ENCODE results near the gene LRP1B. TPM values are rescaled to one million over a fixed set of nuclear protein-coding genes. Genes with fewer than 3 reads are reported as not detected.

The LRP1B gene
- total RNA-seq, 1 donor from 2014 or later, result 1.7 TPM

DNA sequence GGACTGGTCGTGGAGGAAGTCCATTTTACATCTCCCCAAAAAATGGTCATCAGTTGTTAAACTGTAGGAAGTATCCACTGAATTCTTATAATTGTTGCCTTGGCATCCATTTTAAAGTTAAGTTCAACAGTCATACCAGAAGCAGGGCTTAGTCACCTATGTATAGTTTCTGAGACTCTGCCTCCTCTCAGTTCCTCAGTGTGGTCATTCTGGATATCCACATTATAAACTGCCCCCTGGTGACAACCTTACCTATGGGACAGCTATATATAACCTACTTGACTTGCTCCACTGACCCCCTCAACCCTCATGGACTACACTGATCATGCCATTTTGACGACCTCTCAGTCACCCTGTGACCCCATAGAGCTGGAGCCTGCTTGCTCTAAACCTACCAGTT lies 617.0 kb downstream of the LRP1B start:
- Mint-ChIP-seq H3K27me3 (ENCODE audit: low read depth) (no peaks in the 10 kb centered on the region), H3K36me3 (no peaks in the 10 kb centered on the region), H3K4me3 (no peak overlapping the region), H3K27ac (no peak overlapping the region), H3K9me3 (peaks cover 8% of the 10 kb centered on the region), H3K4me1 (peaks cover 16% of the 10 kb centered on the region)
- no peak for DNase-seq (ENCODE audit: low spot score in 2 of 2, unreplicated experiment in 2 of 2)
- TF ChIP-seq, protein P1, sequence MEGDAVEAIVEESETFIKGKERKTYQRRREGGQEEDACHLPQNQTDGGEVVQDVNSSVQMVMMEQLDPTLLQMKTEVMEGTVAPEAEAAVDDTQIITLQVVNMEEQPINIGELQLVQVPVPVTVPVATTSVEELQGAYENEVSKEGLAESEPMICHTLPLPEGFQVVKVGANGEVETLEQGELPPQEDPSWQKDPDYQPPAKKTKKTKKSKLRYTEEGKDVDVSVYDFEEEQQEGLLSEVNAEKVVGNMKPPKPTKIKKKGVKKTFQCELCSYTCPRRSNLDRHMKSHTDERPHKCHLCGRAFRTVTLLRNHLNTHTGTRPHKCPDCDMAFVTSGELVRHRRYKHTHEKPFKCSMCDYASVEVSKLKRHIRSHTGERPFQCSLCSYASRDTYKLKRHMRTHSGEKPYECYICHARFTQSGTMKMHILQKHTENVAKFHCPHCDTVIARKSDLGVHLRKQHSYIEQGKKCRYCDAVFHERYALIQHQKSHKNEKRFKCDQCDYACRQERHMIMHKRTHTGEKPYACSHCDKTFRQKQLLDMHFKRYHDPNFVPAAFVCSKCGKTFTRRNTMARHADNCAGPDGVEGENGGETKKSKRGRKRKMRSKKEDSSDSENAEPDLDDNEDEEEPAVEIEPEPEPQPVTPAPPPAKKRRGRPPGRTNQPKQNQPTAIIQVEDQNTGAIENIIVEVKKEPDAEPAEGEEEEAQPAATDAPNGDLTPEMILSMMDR (IDR thresholded peaks at IDR 0.05; ENCODE audit: unreplicated experiment), result no peak

DNA sequence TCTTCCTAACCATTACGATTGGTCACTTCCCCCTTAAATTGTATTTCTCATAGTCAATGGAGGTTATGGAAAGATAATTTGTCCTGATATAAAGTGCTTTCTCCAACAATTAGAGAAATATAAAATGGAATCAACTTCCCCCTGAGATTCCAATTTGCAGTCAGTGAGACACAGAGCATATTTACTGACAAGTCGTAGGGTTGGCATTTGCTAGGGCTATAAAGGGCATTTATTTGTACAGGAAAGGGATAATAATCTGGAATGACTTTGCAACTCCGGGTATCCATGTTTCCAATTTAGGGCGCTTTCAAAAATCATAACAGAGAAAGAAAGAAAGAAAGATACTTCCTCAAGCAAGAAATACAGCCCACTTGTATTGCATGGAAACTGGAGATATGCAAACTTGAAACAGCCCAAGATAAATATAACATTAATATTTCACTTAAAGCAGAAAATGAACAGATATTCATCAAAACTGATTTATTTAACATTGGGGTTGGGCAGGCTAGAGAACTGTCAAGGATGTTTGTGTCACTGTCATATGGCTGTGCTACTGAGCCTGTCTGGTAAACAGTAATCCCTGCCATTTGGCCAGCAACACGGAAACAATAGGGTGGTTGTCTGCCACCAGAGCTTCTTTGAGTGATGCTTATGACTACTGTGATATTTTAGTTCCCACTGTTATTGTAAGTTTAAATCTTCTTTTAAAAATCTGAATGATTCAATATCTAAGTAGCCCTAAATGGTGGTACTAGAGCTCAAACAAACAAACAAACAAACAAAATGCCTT lies 621.8 kb downstream of the LRP1B start:
- Mint-ChIP-seq H3K4me3 (no peak overlapping the region), H3K27ac (no peak overlapping the region)
- TF ChIP-seq, protein P1 (IDR thresholded peaks at IDR 0.05; ENCODE audit: unreplicated experiment), result no peak

DNA sequence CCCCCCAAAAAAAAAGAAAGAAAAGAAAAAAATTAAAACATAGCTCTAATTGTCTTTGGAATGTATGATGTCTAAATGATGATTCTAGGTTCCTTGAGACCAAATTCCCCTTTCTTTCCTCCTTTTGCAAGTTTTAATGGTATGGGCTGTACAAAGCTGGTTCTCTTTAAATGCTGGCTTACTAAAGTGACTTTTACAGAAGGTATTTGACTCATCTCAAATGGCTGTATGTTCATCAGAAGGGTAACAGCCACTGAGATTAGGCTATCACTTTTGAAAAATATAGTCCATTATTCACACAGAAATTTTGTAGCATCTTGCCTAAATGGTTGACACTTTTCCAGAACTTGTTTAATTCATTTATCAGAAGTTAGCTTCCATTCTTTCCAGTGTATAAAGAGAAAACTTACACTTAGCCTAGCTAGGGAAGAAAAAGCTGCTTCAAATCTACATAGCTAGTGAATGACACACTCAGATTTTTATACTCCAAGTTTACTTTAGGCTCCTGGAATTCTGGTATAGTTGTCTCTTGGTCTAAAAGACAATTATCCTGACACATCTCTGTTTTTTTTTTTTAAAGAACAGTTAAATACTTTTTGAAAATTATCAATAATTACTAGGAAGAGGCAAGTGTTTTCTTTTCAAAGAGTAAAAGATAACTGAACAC lies 622.6 kb downstream of the LRP1B start:
- Mint-ChIP-seq H3K36me3 (no peaks in the 10 kb centered on the region), H3K4me3 (no peak overlapping the region), H3K27me3 (ENCODE audit: low read depth) (no peaks in the 10 kb centered on the region), H3K9me3 (peaks cover 5% of the 10 kb centered on the region), H3K4me1 (peaks cover 24% of the 10 kb centered on the region), H3K27ac (no peak overlapping the region)
- TF ChIP-seq, protein P1 (IDR thresholded peaks at IDR 0.05; ENCODE audit: unreplicated experiment), result no peak
- no peak for DNase-seq (ENCODE audit: low spot score in 2 of 2, unreplicated experiment in 2 of 2)

More for the DNA sequence above, 621.8 kb downstream of the LRP1B start:
- Mint-ChIP-seq H3K27me3 (ENCODE audit: low read depth) (no peaks in the 10 kb centered on the region), H3K36me3 (no peaks in the 10 kb centered on the region), H3K4me1 (peaks cover 24% of the 10 kb centered on the region), H3K9me3 (peaks cover 5% of the 10 kb centered on the region)
- no peak for DNase-seq (ENCODE audit: low spot score in 2 of 2, unreplicated experiment in 2 of 2)

DNA sequence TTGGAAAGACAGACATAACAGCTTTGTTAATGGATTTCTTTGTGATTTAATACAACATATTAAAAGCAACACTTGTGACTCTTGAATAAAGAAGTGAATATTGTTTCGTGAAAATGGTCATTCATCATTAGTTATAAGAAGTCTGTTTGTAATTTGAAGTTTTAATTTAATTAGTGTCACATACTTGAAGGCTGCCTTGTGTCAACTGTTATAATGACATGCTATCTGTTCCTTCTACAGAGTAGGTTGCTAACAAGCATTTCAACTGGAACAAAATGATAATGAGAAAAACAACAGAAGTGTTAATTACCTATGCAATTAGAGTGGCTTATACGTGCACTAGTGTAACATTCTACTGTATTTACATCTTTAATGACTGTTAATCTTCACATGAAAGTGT lies 624.7 kb downstream of the LRP1B start:
- no peak overlapping the region for H3K27ac Mint-ChIP-seq
- H3K4me3 Mint-ChIP-seq, result no peak overlapping the region
- TF ChIP-seq, protein P1 (IDR thresholded peaks at IDR 0.05; ENCODE audit: unreplicated experiment), result no peak
- DNase-seq (ENCODE audit: low spot score in 2 of 2, unreplicated experiment in 2 of 2), result no peak
- no peaks in the 10 kb centered on the region for H3K27me3 Mint-ChIP-seq (ENCODE audit: low read depth)
- peaks cover 14% of the 10 kb centered on the region for H3K4me1 Mint-ChIP-seq
- H3K9me3 Mint-ChIP-seq, result peaks cover 5% of the 10 kb centered on the region
- no peaks in the 10 kb centered on the region for H3K36me3 Mint-ChIP-seq

DNA sequence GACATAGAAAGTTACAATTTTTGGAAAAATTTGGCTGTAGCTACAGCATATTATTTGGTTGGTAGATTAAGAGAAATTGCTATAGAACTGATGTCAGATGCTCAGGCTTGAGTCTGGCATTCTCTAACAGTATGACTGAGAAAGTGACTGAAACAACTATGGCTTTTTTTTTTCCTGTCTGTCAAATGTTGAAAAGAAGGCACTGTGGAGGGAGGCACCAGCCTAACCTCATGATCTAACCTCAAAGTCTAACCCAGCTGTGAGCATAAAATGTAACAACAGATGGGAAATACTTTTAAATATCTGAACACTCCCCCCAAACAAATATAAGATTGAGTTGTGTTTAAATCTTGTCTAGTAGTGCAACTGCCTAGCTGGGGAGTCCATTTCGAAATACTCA lies 629.1 kb downstream of the LRP1B start:
- peaks cover 9% of the 10 kb centered on the region for H3K9me3 Mint-ChIP-seq
- peaks cover 11% of the 10 kb centered on the region for H3K4me1 Mint-ChIP-seq
- DNase-seq (ENCODE audit: low spot score in 2 of 2, unreplicated experiment in 2 of 2), result no peak
- no peak overlapping the region for H3K4me3 Mint-ChIP-seq
- no peaks in the 10 kb centered on the region for H3K36me3 Mint-ChIP-seq
- H3K27ac Mint-ChIP-seq, result no peak overlapping the region
- H3K27me3 Mint-ChIP-seq (ENCODE audit: low read depth), result no peaks in the 10 kb centered on the region
- TF ChIP-seq, protein P1 (IDR thresholded peaks at IDR 0.05; ENCODE audit: unreplicated experiment), result no peak
